SK-N-SH (cell line): ENCODE measurements around the gene OBP2A.

Experiments
- CHD2 ChIP-seq: fragments of 150-350 bp; IDR thresholded peaks from 2 replicates; pipeline ENCODE4 v1.6.1; 2018; ENCODE audit warnings: low read length; ENCODE audit not compliant: partially characterized antibody
- CTCF ChIP-seq: fragments of 200-600 bp; sonication (generic); IDR thresholded peaks from 2 replicates; pipeline ENCODE4 v1.6.1; 2017; ENCODE audit warnings: antibody characterized with exemption, mild to moderate bottlenecking, moderate library complexity
- ELF1 ChIP-seq: IDR thresholded peaks from 2 replicates; pipeline ENCODE4 v1.4.0; 2012
- EP300 ChIP-seq, 2 experiments: IDR thresholded peaks; 2 replicates each; pipeline versions ENCODE4 v1.4.0 to v1.6.1; 2012; ENCODE audit warnings: borderline replicate concordance in 1 of 2, low read depth in 1 of 2, low read length in 1 of 2
- JUND ChIP-seq: IDR thresholded peaks from 2 replicates; pipeline ENCODE4 v1.4.0; 2012
- POLR2AphosphoS5 ChIP-seq: IDR thresholded peaks from 2 replicates; pipeline ENCODE4 v1.6.1; 2012; ENCODE audit warnings: low read depth, low read length
- RAD21 ChIP-seq: IDR thresholded peaks from 2 replicates; pipeline ENCODE4 v1.6.1; 2012; ENCODE audit warnings: mild to moderate bottlenecking, low read length
- RCOR1 ChIP-seq: fragments of 150-350 bp; IDR thresholded peaks from 2 replicates; pipeline ENCODE4 v1.6.1; 2017; ENCODE audit warnings: antibody characterized with exemption, low read length
- TAF1 ChIP-seq: IDR thresholded peaks from 2 replicates; pipeline ENCODE4 v1.6.1; 2012; ENCODE audit warnings: low read depth, mild to moderate bottlenecking, low read length, moderate library complexity, borderline replicate concordance
- TCF12 ChIP-seq: IDR thresholded peaks from 2 replicates; pipeline ENCODE4 v1.4.0; 2012
- TF ChIP-seq, protein P1 (sequence below): IDR thresholded peaks from 2 replicates; pipeline ENCODE4 v1.6.1; 2012; ENCODE audit warnings: mild to moderate bottlenecking, low read depth, low read length, moderate library complexity
- TF ChIP-seq, protein P2 (sequence below): IDR thresholded peaks from 2 replicates; pipeline ENCODE4; 2012
- TF ChIP-seq, protein P3 (sequence below): IDR thresholded peaks from 2 replicates; pipeline ENCODE4 v1.4.0; 2012; ENCODE audit warnings: low read depth

DNA sequence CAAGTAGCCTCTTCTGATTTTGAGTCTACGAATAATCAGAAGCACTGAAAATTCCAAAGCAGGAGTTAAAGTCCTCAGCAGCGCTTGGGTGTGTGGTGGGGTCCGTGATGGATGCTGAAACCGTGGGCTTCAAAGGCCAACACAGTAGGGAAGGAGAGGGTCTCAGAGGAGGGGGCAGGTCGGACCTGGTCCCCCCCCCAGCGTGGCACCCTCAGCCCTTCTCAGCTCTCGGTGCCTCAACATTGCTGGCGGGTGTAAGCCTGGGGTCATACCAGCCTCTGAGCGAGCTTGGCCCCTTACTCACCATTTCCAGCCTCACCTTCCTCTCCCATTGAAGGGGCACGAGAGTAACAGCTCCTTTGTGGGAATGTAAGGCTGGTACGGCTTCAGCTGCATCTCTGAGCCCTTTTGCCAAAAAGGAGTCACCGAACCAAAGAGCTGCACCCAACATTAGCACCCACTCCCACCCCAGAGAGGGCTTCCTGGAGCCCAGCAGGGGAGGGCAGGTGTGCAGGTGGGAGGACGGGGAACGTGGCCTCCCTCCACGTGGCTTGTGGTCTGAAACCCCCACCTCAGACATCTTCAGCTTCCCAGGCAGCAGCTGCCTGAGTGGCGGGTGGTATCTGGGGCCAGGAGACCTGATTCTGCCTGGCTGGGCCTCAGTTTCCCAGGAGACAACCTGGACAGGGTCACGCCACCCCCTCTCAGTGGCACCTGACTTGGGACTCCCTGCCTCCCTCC is 31.4 kb upstream of the OBP2A start:
- TF ChIP-seq POLR2AphosphoS5, result no peak
- no peak for TF ChIP-seq EP300 (IDR thresholded peaks at IDR 0.05; ENCODE audit: borderline replicate concordance in 1 of 2, low read depth in 1 of 2, low read length in 1 of 2)
- TF ChIP-seq, protein P1, sequence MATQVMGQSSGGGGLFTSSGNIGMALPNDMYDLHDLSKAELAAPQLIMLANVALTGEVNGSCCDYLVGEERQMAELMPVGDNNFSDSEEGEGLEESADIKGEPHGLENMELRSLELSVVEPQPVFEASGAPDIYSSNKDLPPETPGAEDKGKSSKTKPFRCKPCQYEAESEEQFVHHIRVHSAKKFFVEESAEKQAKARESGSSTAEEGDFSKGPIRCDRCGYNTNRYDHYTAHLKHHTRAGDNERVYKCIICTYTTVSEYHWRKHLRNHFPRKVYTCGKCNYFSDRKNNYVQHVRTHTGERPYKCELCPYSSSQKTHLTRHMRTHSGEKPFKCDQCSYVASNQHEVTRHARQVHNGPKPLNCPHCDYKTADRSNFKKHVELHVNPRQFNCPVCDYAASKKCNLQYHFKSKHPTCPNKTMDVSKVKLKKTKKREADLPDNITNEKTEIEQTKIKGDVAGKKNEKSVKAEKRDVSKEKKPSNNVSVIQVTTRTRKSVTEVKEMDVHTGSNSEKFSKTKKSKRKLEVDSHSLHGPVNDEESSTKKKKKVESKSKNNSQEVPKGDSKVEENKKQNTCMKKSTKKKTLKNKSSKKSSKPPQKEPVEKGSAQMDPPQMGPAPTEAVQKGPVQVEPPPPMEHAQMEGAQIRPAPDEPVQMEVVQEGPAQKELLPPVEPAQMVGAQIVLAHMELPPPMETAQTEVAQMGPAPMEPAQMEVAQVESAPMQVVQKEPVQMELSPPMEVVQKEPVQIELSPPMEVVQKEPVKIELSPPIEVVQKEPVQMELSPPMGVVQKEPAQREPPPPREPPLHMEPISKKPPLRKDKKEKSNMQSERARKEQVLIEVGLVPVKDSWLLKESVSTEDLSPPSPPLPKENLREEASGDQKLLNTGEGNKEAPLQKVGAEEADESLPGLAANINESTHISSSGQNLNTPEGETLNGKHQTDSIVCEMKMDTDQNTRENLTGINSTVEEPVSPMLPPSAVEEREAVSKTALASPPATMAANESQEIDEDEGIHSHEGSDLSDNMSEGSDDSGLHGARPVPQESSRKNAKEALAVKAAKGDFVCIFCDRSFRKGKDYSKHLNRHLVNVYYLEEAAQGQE, result no peak
- TF ChIP-seq CTCF, result no peak
- TF ChIP-seq TAF1, result no peak
- no peak for TF ChIP-seq JUND
- no peak for TF ChIP-seq CHD2
- TF ChIP-seq TCF12, result no peak
- TF ChIP-seq, protein P2, sequence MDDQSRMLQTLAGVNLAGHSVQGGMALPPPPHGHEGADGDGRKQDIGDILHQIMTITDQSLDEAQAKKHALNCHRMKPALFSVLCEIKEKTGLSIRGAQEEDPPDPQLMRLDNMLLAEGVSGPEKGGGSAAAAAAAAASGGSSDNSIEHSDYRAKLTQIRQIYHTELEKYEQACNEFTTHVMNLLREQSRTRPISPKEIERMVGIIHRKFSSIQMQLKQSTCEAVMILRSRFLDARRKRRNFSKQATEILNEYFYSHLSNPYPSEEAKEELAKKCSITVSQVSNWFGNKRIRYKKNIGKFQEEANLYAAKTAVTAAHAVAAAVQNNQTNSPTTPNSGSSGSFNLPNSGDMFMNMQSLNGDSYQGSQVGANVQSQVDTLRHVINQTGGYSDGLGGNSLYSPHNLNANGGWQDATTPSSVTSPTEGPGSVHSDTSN, result no peak
- TF ChIP-seq RAD21, result no peak
- TF ChIP-seq ELF1, result no peak
- TF ChIP-seq, protein P3, sequence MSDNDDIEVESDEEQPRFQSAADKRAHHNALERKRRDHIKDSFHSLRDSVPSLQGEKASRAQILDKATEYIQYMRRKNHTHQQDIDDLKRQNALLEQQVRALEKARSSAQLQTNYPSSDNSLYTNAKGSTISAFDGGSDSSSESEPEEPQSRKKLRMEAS, result no peak
- TF ChIP-seq RCOR1, result no peak
